ENCODE results near the gene OSBPL2. TPM values are rescaled to one million over a fixed set of nuclear protein-coding genes. Genes with fewer than 3 reads are reported as not detected.

Gene OSBPL2
- total and polyA plus RNA-seq, 2 donors (not counting 3 experiments of a cell fraction or from before 2014, with no cell fraction given) = 13.1 to 33.0 TPM

GRCh38 chr20:62216636-62217566, 21.4 kb upstream of the OSBPL2 start:
- ChIA-PET CTCF (no interaction called here), POLR2A (no interaction called here)
- no peak overlapping the region for H2AFZ ChIP-seq (ENCODE audit: low read depth, low read length)
- peaks cover 31 to 35% of the 10 kb centered on the region in 2 experiments for H3K27me3 ChIP-seq (ENCODE audit: control insufficient read depth in 2 of 2, insufficient read depth in 2 of 2, low read length in 2 of 2)
- H3K4me3 ChIP-seq (replicated peaks in 1 of 3; ENCODE audit: insufficient read depth in 1 of 3, low read depth in 1 of 3, low read length in 3 of 3) = no peak overlapping the region
- TF ChIP-seq POLR2AphosphoS5 (IDR thresholded peaks at IDR 0.05; ENCODE audit: insufficient read depth, low read depth, low read length) (no peak), JUN (IDR thresholded peaks at IDR 0.05; ENCODE audit: borderline replicate concordance, insufficient read depth, insufficient read length, low read depth) (no peak), GATA2 (IDR thresholded peaks at IDR 0.05; ENCODE audit: insufficient read depth, insufficient read length, low read depth, low read length) (no peak), EZH2 (IDR thresholded peaks at IDR 0.05; ENCODE audit: borderline replicate concordance, low read depth, low read length, severe bottlenecking) (no peak), MYC (IDR thresholded peaks at IDR 0.05; ENCODE audit: low read depth, low read length) (no peak), MAX (IDR thresholded peaks at IDR 0.05; ENCODE audit: insufficient read depth, insufficient read length) (no peak), FOS (IDR thresholded peaks at IDR 0.05; ENCODE audit: borderline replicate concordance, insufficient read depth, low read length) (no peak)
- TF ChIP-seq, protein P1, sequence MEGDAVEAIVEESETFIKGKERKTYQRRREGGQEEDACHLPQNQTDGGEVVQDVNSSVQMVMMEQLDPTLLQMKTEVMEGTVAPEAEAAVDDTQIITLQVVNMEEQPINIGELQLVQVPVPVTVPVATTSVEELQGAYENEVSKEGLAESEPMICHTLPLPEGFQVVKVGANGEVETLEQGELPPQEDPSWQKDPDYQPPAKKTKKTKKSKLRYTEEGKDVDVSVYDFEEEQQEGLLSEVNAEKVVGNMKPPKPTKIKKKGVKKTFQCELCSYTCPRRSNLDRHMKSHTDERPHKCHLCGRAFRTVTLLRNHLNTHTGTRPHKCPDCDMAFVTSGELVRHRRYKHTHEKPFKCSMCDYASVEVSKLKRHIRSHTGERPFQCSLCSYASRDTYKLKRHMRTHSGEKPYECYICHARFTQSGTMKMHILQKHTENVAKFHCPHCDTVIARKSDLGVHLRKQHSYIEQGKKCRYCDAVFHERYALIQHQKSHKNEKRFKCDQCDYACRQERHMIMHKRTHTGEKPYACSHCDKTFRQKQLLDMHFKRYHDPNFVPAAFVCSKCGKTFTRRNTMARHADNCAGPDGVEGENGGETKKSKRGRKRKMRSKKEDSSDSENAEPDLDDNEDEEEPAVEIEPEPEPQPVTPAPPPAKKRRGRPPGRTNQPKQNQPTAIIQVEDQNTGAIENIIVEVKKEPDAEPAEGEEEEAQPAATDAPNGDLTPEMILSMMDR (IDR thresholded peaks at IDR 0.05; ENCODE audit: extremely low read depth in 1 of 2, insufficient read depth in 1 of 2, low read depth in 1 of 2, low read length in 2 of 2) = no peak
- dilution Hi-C loops (cut with MboI; ENCODE audit: extremely low pct_ligation_motif_present, low sequenced_read_pairs) = no loop called here
- no peaks in the 10 kb centered on the region for H3K9me1 ChIP-seq (replicated peaks; ENCODE audit: control insufficient read depth, extremely low read depth, insufficient read depth, low read length)
- H3K79me2 ChIP-seq (ENCODE audit: control insufficient read depth, insufficient read depth, low read length) = no peaks in the 10 kb centered on the region
- no peaks in the 10 kb centered on the region for H3K36me3 ChIP-seq (ENCODE audit: control insufficient read depth in 2 of 2, extremely low read depth in 1 of 2, insufficient read depth in 2 of 2, low read length in 2 of 2)
- H4K20me1 ChIP-seq (replicated peaks; ENCODE audit: control insufficient read depth, extremely low read depth, insufficient read depth, low read length) = no peaks in the 10 kb centered on the region
- intact Hi-C loops (cut with micrococcal nuclease) = no loop called here
- H3K9me3 ChIP-seq (replicated peaks; ENCODE audit: control insufficient read depth, insufficient read depth, low read length) = no peaks in the 10 kb centered on the region
- no peak overlapping the region for H3K9ac ChIP-seq (replicated peaks; ENCODE audit: extremely low read depth, insufficient read depth, low read length)
- FAIRE-seq (no peak), DNase-seq (ENCODE audit: low read depth, low spot score) (no peak)
- peaks cover 3% of the 10 kb centered on the region for H3K4me1 ChIP-seq (ENCODE audit: control insufficient read depth, extremely low read depth, insufficient read depth, low read length)
- H3K27ac ChIP-seq (ENCODE audit: insufficient read depth, low read depth, low read length) = no peak overlapping the region
- BruUV-seq (replicated peaks) = no TSS peak
- no peak overlapping the region for H3K4me2 ChIP-seq (ENCODE audit: insufficient read depth, low read length)

Measured in endothelial cell of umbilical vein (primary cell).